ENCODE data around the gene ALPG.
"Not testable (repeated sequence)": the region's sequence is repeated elsewhere in the genome, so short reads cannot be mapped to it uniquely, and the experiment has no call there.

The ALPG gene

GRCh38 chr2:232384466-232384865, 22.2 kb upstream of the ALPG start:
- H3K4me1 Mint-ChIP-seq: no peaks in the 10 kb centered on the region
- no peak overlapping the region for H3K27ac Mint-ChIP-seq
- no peaks in the 10 kb centered on the region for H3K9me3 Mint-ChIP-seq
- no peak overlapping the region for H3K4me3 Mint-ChIP-seq
- DNase-seq (no peak), ATAC-seq (no peak)
- H3K27me3 Mint-ChIP-seq: peaks cover 49% of the 10 kb centered on the region
- peaks cover 1% of the 10 kb centered on the region for H3K36me3 Mint-ChIP-seq (ENCODE audit: low read depth)

- not testable (repeated sequence) for H3K4me1 Mint-ChIP-seq; DNase-seq; H3K36me3 Mint-ChIP-seq (ENCODE audit: low read depth); ATAC-seq; H3K9me3 Mint-ChIP-seq; H3K4me3 Mint-ChIP-seq; H3K27ac Mint-ChIP-seq
- H3K27me3 Mint-ChIP-seq: peaks cover 54% of the 10 kb centered on the region
These were observed 21.6 kb upstream of the ALPG start for GRCh38 chr2:232385058-232385457.

GRCh38 chr2:232385660-232386489, 20.8 kb upstream of the ALPG start:
- no peaks in the 10 kb centered on the region for H3K4me1 Mint-ChIP-seq
- no peak overlapping the region for H3K27ac Mint-ChIP-seq
- no peak for ATAC-seq
- no peaks in the 10 kb centered on the region for H3K9me3 Mint-ChIP-seq
- no peak for DNase-seq
- no peak overlapping the region for H3K4me3 Mint-ChIP-seq
- H3K36me3 Mint-ChIP-seq (ENCODE audit: low read depth): peaks cover 1% of the 10 kb centered on the region
- H3K27me3 Mint-ChIP-seq: peaks cover 58% of the 10 kb centered on the region

- Mint-ChIP-seq H3K9me3 (no peaks in the 10 kb centered on the region), H3K27me3 (peaks cover 61% of the 10 kb centered on the region), H3K27ac (no peak overlapping the region), H3K4me3 (no peak overlapping the region), H3K4me1 (no peaks in the 10 kb centered on the region), H3K36me3 (ENCODE audit: low read depth) (peaks cover 1% of the 10 kb centered on the region)
- DNase-seq: no peak
- no peak for ATAC-seq
These were observed 20.2 kb upstream of the ALPG start for GRCh38 chr2:232386490-232386739.

GRCh38 chr2:232386740-232387450, 19.7 kb upstream of the ALPG start:
- no peak for DNase-seq
- no peak for ATAC-seq
- peaks cover 61% of the 10 kb centered on the region for H3K27me3 Mint-ChIP-seq
- no peak overlapping the region for H3K27ac Mint-ChIP-seq
- no peaks in the 10 kb centered on the region for H3K9me3 Mint-ChIP-seq
- H3K4me3 Mint-ChIP-seq: no peak overlapping the region
- no peaks in the 10 kb centered on the region for H3K4me1 Mint-ChIP-seq
- H3K36me3 Mint-ChIP-seq (ENCODE audit: low read depth): peaks cover 1% of the 10 kb centered on the region

GRCh38 chr2:232387451-232388171, 19.0 kb upstream of the ALPG start:
- Mint-ChIP-seq H3K4me3 (no peak overlapping the region), H3K27ac (no peak overlapping the region), H3K27me3 (peaks cover 60% of the 10 kb centered on the region), H3K36me3 (ENCODE audit: low read depth) (peaks cover 1% of the 10 kb centered on the region), H3K9me3 (no peaks in the 10 kb centered on the region), H3K4me1 (no peaks in the 10 kb centered on the region)
- no peak for ATAC-seq
- DNase-seq: no peak

GRCh38 chr2:232388324-232388891, 18.2 kb upstream of the ALPG start:
- no peak for ATAC-seq
- peaks cover 53% of the 10 kb centered on the region for H3K27me3 Mint-ChIP-seq
- H3K4me1 Mint-ChIP-seq: no peaks in the 10 kb centered on the region

GRCh38 chr2:232389327-232389726, 17.3 kb upstream of the ALPG start:
- no peak overlapping the region for H3K4me3 Mint-ChIP-seq
- no peaks in the 10 kb centered on the region for H3K4me1 Mint-ChIP-seq
- no peaks in the 10 kb centered on the region for H3K9me3 Mint-ChIP-seq
- DNase-seq (no peak), ATAC-seq (no peak)
- peaks cover 1% of the 10 kb centered on the region for H3K36me3 Mint-ChIP-seq (ENCODE audit: low read depth)
- H3K27ac Mint-ChIP-seq: no peak overlapping the region
- H3K27me3 Mint-ChIP-seq: peaks cover 46% of the 10 kb centered on the region

More at GRCh38 chr2:232388324-232388891, 18.2 kb upstream of the ALPG start:
- Mint-ChIP-seq H3K9me3 (no peaks in the 10 kb centered on the region), H3K27ac (no peak overlapping the region), H3K4me3 (no peak overlapping the region), H3K36me3 (ENCODE audit: low read depth) (peaks cover 1% of the 10 kb centered on the region)
- DNase-seq: no peak

- Mint-ChIP-seq H3K4me3 (no peak overlapping the region), H3K36me3 (ENCODE audit: low read depth) (peaks cover 1% of the 10 kb centered on the region), H3K9me3 (no peaks in the 10 kb centered on the region), H3K27me3 (peaks cover 33% of the 10 kb centered on the region), H3K27ac (no peak overlapping the region), H3K4me1 (no peaks in the 10 kb centered on the region)
- DNase-seq (no peak), ATAC-seq (no peak)
These were observed 16.0 kb upstream of the ALPG start for GRCh38 chr2:232390661-232391060.

GRCh38 chr2:232393556-232393955, 13.1 kb upstream of the ALPG start:
- DNase-seq (no peak), ATAC-seq (no peak)
- no peak overlapping the region for H3K27ac Mint-ChIP-seq
- H3K27me3 Mint-ChIP-seq: peaks cover 22% of the 10 kb centered on the region
- no peak overlapping the region for H3K4me3 Mint-ChIP-seq
- no peaks in the 10 kb centered on the region for H3K9me3 Mint-ChIP-seq
- no peaks in the 10 kb centered on the region for H3K4me1 Mint-ChIP-seq
- peaks cover 1% of the 10 kb centered on the region for H3K36me3 Mint-ChIP-seq (ENCODE audit: low read depth)

GRCh38 chr2:232394431-232394830, 12.2 kb upstream of the ALPG start:
- H3K4me1 Mint-ChIP-seq; H3K27ac Mint-ChIP-seq; H3K9me3 Mint-ChIP-seq; H3K4me3 Mint-ChIP-seq; DNase-seq; H3K36me3 Mint-ChIP-seq (ENCODE audit: low read depth); ATAC-seq: not testable (repeated sequence)
- peaks cover 18% of the 10 kb centered on the region for H3K27me3 Mint-ChIP-seq

GRCh38 chr2:232395586-232395985, 11.1 kb upstream of the ALPG start:
- DNase-seq (no peak), ATAC-seq (no peak)
- Mint-ChIP-seq H3K27ac (no peak overlapping the region), H3K27me3 (peaks cover 14% of the 10 kb centered on the region), H3K4me3 (no peak overlapping the region), H3K36me3 (ENCODE audit: low read depth) (no peaks in the 10 kb centered on the region), H3K4me1 (peaks cover 1% of the 10 kb centered on the region), H3K9me3 (no peaks in the 10 kb centered on the region)

GRCh38 chr2:232396683-232397082, 10.0 kb upstream of the ALPG start:
- Mint-ChIP-seq H3K9me3 (no peaks in the 10 kb centered on the region), H3K36me3 (ENCODE audit: low read depth) (no peaks in the 10 kb centered on the region), H3K4me1 (peaks cover 1% of the 10 kb centered on the region), H3K27ac (no peak overlapping the region), H3K4me3 (no peak overlapping the region), H3K27me3 (peaks cover 9% of the 10 kb centered on the region)
- DNase-seq: no peak
- ATAC-seq: no peak

GRCh38 chr2:232398293-232399034, 8.2 kb upstream of the ALPG start:
- H3K9me3 Mint-ChIP-seq: no peaks in the 10 kb centered on the region
- no peak overlapping the region for H3K27ac Mint-ChIP-seq
- H3K4me3 Mint-ChIP-seq: no peak overlapping the region
- peaks cover 1% of the 10 kb centered on the region for H3K4me1 Mint-ChIP-seq
- peaks cover 6% of the 10 kb centered on the region for H3K27me3 Mint-ChIP-seq
- ATAC-seq (no peak), DNase-seq (no peak)
- no peaks in the 10 kb centered on the region for H3K36me3 Mint-ChIP-seq (ENCODE audit: low read depth)

All from activated naive CD8-positive, alpha-beta T cell treated with anti-CD3 and anti-CD28 coated beads, Interleukin-2, amount 50 U/mL, for 24 hours (primary cell).